Erythroblast (primary cell): Measurements from ENCODE around the gene LOC101059915.
"Not testable (repeated sequence)": the region's sequence is repeated elsewhere in the genome, so short reads cannot be mapped to it uniquely, and the experiment has no call there.

Source experiments
- GATA1 ChIP-seq: IDR thresholded peaks from 2 replicates; pipeline ENCODE4 v1.6.1; 2011; ENCODE audit warnings: low read depth, mild to moderate bottlenecking, control low read depth, low read length, moderate library complexity
- POLR2A ChIP-seq: IDR thresholded peaks from 2 replicates; pipeline ENCODE4 v1.6.1; 2011; ENCODE audit warnings: mild to moderate bottlenecking, low read length

DNA sequence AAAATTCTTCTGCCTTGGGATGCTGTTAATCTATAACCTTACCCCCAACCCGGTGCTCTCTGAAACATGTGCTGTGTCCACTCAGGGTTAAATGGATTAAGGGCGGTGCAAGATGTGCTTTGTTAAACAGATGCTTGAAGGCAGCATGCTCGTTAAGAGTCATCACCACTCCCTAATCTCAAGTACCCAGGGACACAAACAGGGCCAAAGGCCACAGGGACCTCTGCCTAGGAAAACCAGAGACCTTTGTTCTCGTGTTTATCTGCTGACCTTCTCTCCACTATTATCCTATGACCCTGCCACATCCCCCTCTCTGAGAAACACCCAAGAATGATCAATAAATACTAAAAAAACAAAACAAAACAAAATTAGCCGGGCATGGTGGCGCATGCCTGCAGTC, 9.8 kb downstream of the LOC101059915 start:
- not testable (repeated sequence) for TF ChIP-seq POLR2A, GATA1
